H9 (cell line): Measurements from ENCODE around the gene PLB1. TPM values are rescaled to one million over a fixed set of nuclear protein-coding genes. Genes with fewer than 3 reads are reported as not detected.

Experiments used
- DNase-seq: peaks from one replicate; pipeline ENCODE4 v3.0.0-alpha.2; 2017
- H2AFZ ChIP-seq: one replicate; pipeline ENCODE4 v1.6.1; 2013; ENCODE audit warnings: mild to moderate bottlenecking, low read length, control low read depth, moderate library complexity
- H2AK5ac ChIP-seq: 2 replicates; pipeline ENCODE4 v1.6.1; 2013; ENCODE audit warnings: low read length, control low read depth, mixed read lengths; ENCODE audit not compliant: insufficient read length
- H2BK120ac ChIP-seq: one replicate; pipeline ENCODE4 v1.6.1; 2013; ENCODE audit warnings: low read depth, mild to moderate bottlenecking, low read length, control low read depth, inconsistent platforms; ENCODE audit not compliant: poor library complexity, severe bottlenecking
- H2BK12ac ChIP-seq: 2 replicates; pipeline ENCODE4 v1.6.1; 2013; ENCODE audit warnings: low read length, control low read depth, mixed read lengths, low read depth; ENCODE audit not compliant: insufficient read length
- H2BK15ac ChIP-seq: 2 replicates; pipeline ENCODE4 v1.6.1; 2013; ENCODE audit warnings: low read depth, low read length, control low read depth
- H2BK20ac ChIP-seq: one replicate; pipeline ENCODE4 v1.6.1; 2013; ENCODE audit warnings: low read depth, mild to moderate bottlenecking, low read length, control low read depth, inconsistent platforms; ENCODE audit not compliant: poor library complexity, severe bottlenecking
- H2BK5ac ChIP-seq: 2 replicates; pipeline ENCODE4 v1.6.1; 2013; ENCODE audit warnings: low read length, control low read depth, mixed read lengths; ENCODE audit not compliant: insufficient read length
- H3K14ac ChIP-seq: 2 replicates; pipeline ENCODE4 v1.6.1; 2013; ENCODE audit warnings: low read length, control low read depth; ENCODE audit not compliant: insufficient read depth
- H3K18ac ChIP-seq: 2 replicates; pipeline ENCODE4 v1.6.1; 2013; ENCODE audit warnings: low read depth, mild to moderate bottlenecking, mixed read lengths, low read length, control low read depth; ENCODE audit not compliant: insufficient read length
- H3K23ac ChIP-seq: 2 replicates; pipeline ENCODE4 v1.6.1; 2013; ENCODE audit warnings: low read length, control low read depth, mixed read lengths, low read depth; ENCODE audit not compliant: insufficient read length
- H3K23me2 ChIP-seq: 2 replicates; pipeline ENCODE4 v1.6.1; 2013; ENCODE audit warnings: low read depth, mild to moderate bottlenecking, mixed read lengths, low read length, control low read depth; ENCODE audit not compliant: insufficient read length, poor library complexity, severe bottlenecking
- H3K27ac ChIP-seq: 2 replicates; pipeline ENCODE4 v1.5.1; 2013; ENCODE audit warnings: low read length, control low read depth, mixed read lengths, low read depth; ENCODE audit not compliant: insufficient read length
- H3K27me3 ChIP-seq: 2 replicates; pipeline ENCODE4 v1.6.1; 2013; ENCODE audit warnings: low read length, control low read depth, inconsistent platforms; ENCODE audit not compliant: insufficient read depth
- H3K4ac ChIP-seq: 2 replicates; pipeline ENCODE4 v1.6.1; 2013; ENCODE audit warnings: low read depth, mild to moderate bottlenecking, control low read depth, inconsistent platforms, low read length, moderate library complexity
- H3K4me1 ChIP-seq: 2 replicates; pipeline ENCODE4 v1.6.1; 2013; ENCODE audit warnings: low read length, control low read depth, inconsistent platforms; ENCODE audit not compliant: insufficient read depth
- H3K4me2 ChIP-seq: 2 replicates; pipeline ENCODE4 v1.6.1; 2013; ENCODE audit warnings: low read length, control low read depth, mixed read lengths; ENCODE audit not compliant: insufficient read length, insufficient read depth
- H3K56ac ChIP-seq: 2 replicates; pipeline ENCODE4 v1.6.1; 2013; ENCODE audit warnings: low read depth, mild to moderate bottlenecking, mixed read lengths, low read length, control low read depth; ENCODE audit not compliant: insufficient read length
- H3K79me1 ChIP-seq: 2 replicates; pipeline ENCODE4 v1.6.1; 2013; ENCODE audit warnings: low read depth, mild to moderate bottlenecking, moderate library complexity, low read length, control low read depth, inconsistent platforms; ENCODE audit not compliant: insufficient read depth, poor library complexity, severe bottlenecking
- H3K79me2 ChIP-seq: 2 replicates; pipeline ENCODE4 v1.6.1; 2013; ENCODE audit warnings: low read length, control low read depth, inconsistent platforms; ENCODE audit not compliant: insufficient read depth
- H3K9ac ChIP-seq: 2 replicates; pipeline ENCODE4 v1.6.1; 2013; ENCODE audit warnings: low read length, control low read depth, mixed read lengths; ENCODE audit not compliant: insufficient read length; ENCODE audit errors: extremely low read depth
- H3K9me3 ChIP-seq: one replicate; pipeline ENCODE4 v1.6.1; 2013; ENCODE audit warnings: low read depth, low read length, inconsistent platforms; ENCODE audit not compliant: control insufficient read depth
- H3T11ph ChIP-seq: one replicate; pipeline ENCODE4 v1.6.1; 2013; ENCODE audit warnings: mild to moderate bottlenecking, low read length, control low read depth, inconsistent platforms
- H4K20me1 ChIP-seq: one replicate; pipeline ENCODE4 v1.6.1; 2013; ENCODE audit not compliant: control insufficient read depth, insufficient read length, insufficient read depth
- H4K5ac ChIP-seq: 2 replicates; pipeline ENCODE4 v1.6.1; 2013; ENCODE audit warnings: low read depth, mild to moderate bottlenecking, mixed read lengths, low read length, control low read depth; ENCODE audit not compliant: insufficient read length
- H4K8ac ChIP-seq: replicated peaks from 2 replicates; pipeline ENCODE4 v1.6.1; 2013; ENCODE audit warnings: low read length, control low read depth, mixed read lengths, low read depth; ENCODE audit not compliant: insufficient read length
- H4K91ac ChIP-seq: 2 replicates; pipeline ENCODE4 v1.6.1; 2013; ENCODE audit warnings: low read depth, mild to moderate bottlenecking, moderate library complexity, mixed read lengths, low read length, control low read depth; ENCODE audit not compliant: insufficient read length
- H3K27ac Mint-ChIP-seq, 3 experiments: 2 replicates in 2 of 3; 3 replicates in 1 of 3; pipeline ENCODE4 v1.8.0; 2020 to 2021; ENCODE audit warnings: mixed read lengths in 3 of 3, mild to moderate bottlenecking in 1 of 3, moderate library complexity in 1 of 3
- H3K27me3 Mint-ChIP-seq: 2 replicates; pipeline ENCODE4 v1.8.0; 2021; ENCODE audit warnings: low read depth, mild to moderate bottlenecking, moderate library complexity, mixed read lengths
- H3K36me3 Mint-ChIP-seq, 3 experiments: 2 replicates in 2 of 3; 3 replicates in 1 of 3; pipeline ENCODE4 v1.8.0; 2020 to 2021; ENCODE audit warnings: low read depth in 3 of 3, mixed read lengths in 3 of 3; ENCODE audit not compliant: insufficient read depth in 1 of 3
- H3K4me1 Mint-ChIP-seq, 2 experiments: 2 replicates each; pipeline ENCODE4 v1.8.0; 2020; ENCODE audit warnings: mixed read lengths in 2 of 2
- H3K4me3 Mint-ChIP-seq, 2 experiments: 2 replicates in 1 of 2; 3 replicates in 1 of 2; pipeline ENCODE4 v1.8.0; 2020 to 2021; ENCODE audit warnings: mild to moderate bottlenecking in 2 of 2, mixed read lengths in 2 of 2, moderate library complexity in 1 of 2
- H3K9me3 Mint-ChIP-seq, 2 experiments: 2 replicates in 1 of 2; 3 replicates in 1 of 2; pipeline ENCODE4 v1.8.0; 2020; ENCODE audit warnings: mild to moderate bottlenecking in 2 of 2, mixed read lengths in 2 of 2, moderate library complexity in 1 of 2
- WGBS: extraction: QIAGEN DNeasy Blood & Tissue Kit; methylation state at CpG from one replicate; pipeline ENCODE4 v1.1.7; 2013; ENCODE audit warnings: missing lambda C conversion rate, low lambda C conversion rate, mixed read lengths; ENCODE audit not compliant: insufficient read length; ENCODE audit errors: extremely low coverage; 5-methylcytosine and 5-hydroxymethylcytosine counted together
- total RNA-seq: library from RNA; stranded (reverse); gene quantifications from 2 replicates; pipeline ENCODE4 v1.2.1, GENCODE V29; 2021
- TF ChIP-seq, protein P1 (sequence below): fragments of 200-600 bp; sonication (generic); conservative IDR thresholded peaks from 3 replicates; pipeline ENCODE4 v1.8.0; 2021; ENCODE audit warnings: antibody characterized with exemption, mild to moderate bottlenecking

Gene PLB1
- total RNA-seq, 1 experiment from 2014 or later = not detected

- Histone ChIP-seq H2BK15ac (no peak overlapping the region), H2BK12ac (no peak overlapping the region)
- H3K36me3 Mint-ChIP-seq = no peaks in the 10 kb centered on the region
Measured at GRCh38 chr2:28496781-28497180, 921 bp downstream of the PLB1 start.

More at GRCh38 chr2:28496781-28497180, 921 bp downstream of the PLB1 start:
- no peak overlapping the region for H3K4ac ChIP-seq
- H2AFZ ChIP-seq = no peak overlapping the region
- H3K79me1 ChIP-seq = no peaks in the 10 kb centered on the region
- H3T11ph ChIP-seq = no peak overlapping the region
- H3K56ac ChIP-seq = no peak overlapping the region
- no peaks in the 10 kb centered on the region for H3K23me2 ChIP-seq
- H3K18ac ChIP-seq = no peak overlapping the region
- no peak overlapping the region for H4K91ac ChIP-seq
- no peaks in the 10 kb centered on the region for H3K9me3 Mint-ChIP-seq
- no peak overlapping the region for H3K27ac ChIP-seq
- H3K14ac ChIP-seq = no peak overlapping the region
- no peaks in the 10 kb centered on the region for H3K79me2 ChIP-seq
- H3K9me3 ChIP-seq = no peaks in the 10 kb centered on the region
- no peak overlapping the region for H2BK20ac ChIP-seq
- H2AK5ac ChIP-seq = no peak overlapping the region
- no peaks in the 10 kb centered on the region for H3K4me1 ChIP-seq
- no peak for DNase-seq
- H3K4me1 Mint-ChIP-seq = no peaks in the 10 kb centered on the region
- no peak overlapping the region for H3K9ac ChIP-seq
- H3K4me2 ChIP-seq = no peak overlapping the region
- no peaks in the 10 kb centered on the region for H3K27me3 ChIP-seq
- no peaks in the 10 kb centered on the region for H4K20me1 ChIP-seq
- no peak overlapping the region; a peak in 1 of 7 replicates for H3K27ac Mint-ChIP-seq
- no peak overlapping the region for H4K5ac ChIP-seq
- H2BK120ac ChIP-seq = no peak overlapping the region
- TF ChIP-seq, protein P1, sequence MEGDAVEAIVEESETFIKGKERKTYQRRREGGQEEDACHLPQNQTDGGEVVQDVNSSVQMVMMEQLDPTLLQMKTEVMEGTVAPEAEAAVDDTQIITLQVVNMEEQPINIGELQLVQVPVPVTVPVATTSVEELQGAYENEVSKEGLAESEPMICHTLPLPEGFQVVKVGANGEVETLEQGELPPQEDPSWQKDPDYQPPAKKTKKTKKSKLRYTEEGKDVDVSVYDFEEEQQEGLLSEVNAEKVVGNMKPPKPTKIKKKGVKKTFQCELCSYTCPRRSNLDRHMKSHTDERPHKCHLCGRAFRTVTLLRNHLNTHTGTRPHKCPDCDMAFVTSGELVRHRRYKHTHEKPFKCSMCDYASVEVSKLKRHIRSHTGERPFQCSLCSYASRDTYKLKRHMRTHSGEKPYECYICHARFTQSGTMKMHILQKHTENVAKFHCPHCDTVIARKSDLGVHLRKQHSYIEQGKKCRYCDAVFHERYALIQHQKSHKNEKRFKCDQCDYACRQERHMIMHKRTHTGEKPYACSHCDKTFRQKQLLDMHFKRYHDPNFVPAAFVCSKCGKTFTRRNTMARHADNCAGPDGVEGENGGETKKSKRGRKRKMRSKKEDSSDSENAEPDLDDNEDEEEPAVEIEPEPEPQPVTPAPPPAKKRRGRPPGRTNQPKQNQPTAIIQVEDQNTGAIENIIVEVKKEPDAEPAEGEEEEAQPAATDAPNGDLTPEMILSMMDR = no peak
- no peak overlapping the region for H3K4me3 Mint-ChIP-seq
- no CpG with 5 or more reads among the region's 4 CpGs for WGBS
- no peak overlapping the region for H3K23ac ChIP-seq
- no peak overlapping the region for H2BK5ac ChIP-seq
- no peak overlapping the region for H4K8ac ChIP-seq
- H3K27me3 Mint-ChIP-seq = peaks cover 4% of the 10 kb centered on the region
